Stimulated activated CD4-positive, alpha-beta T cell treated with anti-CD3 and anti-CD28 coated beads, Interleukin-1b, Interleukin-23, amount 100 ng/mL, for 1 hour (primary cell): ENCODE results near the gene MUC5B.
"Not testable (repeated sequence)": the region's sequence is repeated elsewhere in the genome, so short reads cannot be mapped to it uniquely, and the experiment has no call there.

ENCODE experiments used
- DNase-seq, 2 donors: peaks; one replicate each; pipeline ENCODE4 v3.0.0-alpha.2; 2020; ENCODE audit warnings: low read depth in 2 of 2

The MUC5B gene

GRCh38 chr11:1222491-1223345 is at the start of gene MUC5B:
TSS of gene MUC5B (plus strand) at chr11:1223066. CDS start at chr11:1223124, 58 bp downstream.
- no peak for DNase-seq

GRCh38 chr11:1173396-1173795 is 49.5 kb upstream of the MUC5B start:
- not testable (repeated sequence) for DNase-seq

GRCh38 chr11:1174441-1175370 is 48.2 kb upstream of the MUC5B start:
- no peak for DNase-seq

- DNase-seq, result no peak
These were observed 47.2 kb upstream of the MUC5B start for GRCh38 chr11:1175461-1176223.

- no peak for DNase-seq
These were observed 46.4 kb upstream of the MUC5B start for GRCh38 chr11:1176224-1177019.

- DNase-seq, result no peak
These were observed 45.7 kb upstream of the MUC5B start for GRCh38 chr11:1177020-1177770.

GRCh38 chr11:1177771-1178090 is 45.1 kb upstream of the MUC5B start:
- DNase-seq, result no peak

- no peak for DNase-seq
These were observed 44.5 kb upstream of the MUC5B start for GRCh38 chr11:1178201-1178885.

- DNase-seq, result no peak
These were observed 44.0 kb upstream of the MUC5B start for GRCh38 chr11:1178906-1179305.

- DNase-seq, result no peak
These were observed 43.2 kb upstream of the MUC5B start for GRCh38 chr11:1179641-1180040.

GRCh38 chr11:1180171-1180570 is 42.7 kb upstream of the MUC5B start:
- DNase-seq, result no peak

GRCh38 chr11:1180947-1181391 is 41.9 kb upstream of the MUC5B start:
- no peak for DNase-seq

- DNase-seq, result no peak
These were observed 41.4 kb upstream of the MUC5B start for GRCh38 chr11:1181420-1181819.

- DNase-seq, result no peak
These were observed 40.9 kb upstream of the MUC5B start for GRCh38 chr11:1181853-1182535.

GRCh38 chr11:1184139-1184538 is 38.7 kb upstream of the MUC5B start:
- DNase-seq, result not testable (repeated sequence)

GRCh38 chr11:1188451-1189130 is 34.3 kb upstream of the MUC5B start:
- DNase-seq, result not testable (repeated sequence)

GRCh38 chr11:1189816-1190215 is 33.0 kb upstream of the MUC5B start:
- DNase-seq, result not testable (repeated sequence)

- not testable (repeated sequence) for DNase-seq
These were observed 30.9 kb upstream of the MUC5B start for GRCh38 chr11:1191786-1192470.
